Fibroblast of villous mesenchyme (primary cell): Measurements from ENCODE around the gene MAP3K10. TPM values are rescaled to one million over a fixed set of nuclear protein-coding genes. Genes with fewer than 3 reads are reported as not detected.

Source experiments
- DNase-seq: peaks from one replicate; pipeline ENCODE4 v3.0.0-alpha.2; 2010; ENCODE audit warnings: low read depth
- H3K4me3 ChIP-seq: 2 replicates; pipeline ENCODE4 v1.5.1; 2011; ENCODE audit warnings: low read depth, mild to moderate bottlenecking, low read length
- total RNA-seq: library from RNA; depleted of rRNA; stranded (reverse); fragments of >200 nt; gene quantifications from 2 replicates; pipeline ENCODE4 v1.2.3, GENCODE V29; 2012
- TF ChIP-seq, protein P1 (sequence below): IDR thresholded peaks from 2 replicates; pipeline ENCODE4 v1.5.1; 2012; ENCODE audit warnings: low read depth, mild to moderate bottlenecking, low read length; ENCODE audit not compliant: insufficient read depth

The MAP3K10 gene
- total RNA-seq, 1 donor: 8.6 TPM

DNA sequence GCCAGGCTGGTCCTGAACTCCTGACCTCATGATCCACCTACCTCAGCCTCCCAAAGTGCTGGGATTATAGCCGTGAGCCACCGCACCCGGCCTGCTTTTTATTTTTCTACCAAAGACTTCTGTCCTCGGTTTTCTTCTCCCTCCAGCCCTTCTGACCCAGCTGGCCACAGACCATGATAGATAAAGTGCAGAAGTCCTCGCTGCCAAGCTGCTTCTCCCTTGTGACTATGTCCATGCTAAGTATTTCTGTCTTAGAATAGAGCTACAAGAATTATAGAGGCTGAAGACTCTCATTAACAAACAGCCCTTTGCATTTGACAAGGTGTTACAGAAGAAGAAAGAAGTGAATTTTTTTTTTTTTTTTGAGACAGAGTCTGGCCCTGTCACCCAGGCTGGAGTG lies 15.4 kb upstream of the MAP3K10 start:
- TF ChIP-seq, protein P1, sequence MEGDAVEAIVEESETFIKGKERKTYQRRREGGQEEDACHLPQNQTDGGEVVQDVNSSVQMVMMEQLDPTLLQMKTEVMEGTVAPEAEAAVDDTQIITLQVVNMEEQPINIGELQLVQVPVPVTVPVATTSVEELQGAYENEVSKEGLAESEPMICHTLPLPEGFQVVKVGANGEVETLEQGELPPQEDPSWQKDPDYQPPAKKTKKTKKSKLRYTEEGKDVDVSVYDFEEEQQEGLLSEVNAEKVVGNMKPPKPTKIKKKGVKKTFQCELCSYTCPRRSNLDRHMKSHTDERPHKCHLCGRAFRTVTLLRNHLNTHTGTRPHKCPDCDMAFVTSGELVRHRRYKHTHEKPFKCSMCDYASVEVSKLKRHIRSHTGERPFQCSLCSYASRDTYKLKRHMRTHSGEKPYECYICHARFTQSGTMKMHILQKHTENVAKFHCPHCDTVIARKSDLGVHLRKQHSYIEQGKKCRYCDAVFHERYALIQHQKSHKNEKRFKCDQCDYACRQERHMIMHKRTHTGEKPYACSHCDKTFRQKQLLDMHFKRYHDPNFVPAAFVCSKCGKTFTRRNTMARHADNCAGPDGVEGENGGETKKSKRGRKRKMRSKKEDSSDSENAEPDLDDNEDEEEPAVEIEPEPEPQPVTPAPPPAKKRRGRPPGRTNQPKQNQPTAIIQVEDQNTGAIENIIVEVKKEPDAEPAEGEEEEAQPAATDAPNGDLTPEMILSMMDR: no peak
- no peak overlapping the region for H3K4me3 ChIP-seq
- no peak for DNase-seq

DNA sequence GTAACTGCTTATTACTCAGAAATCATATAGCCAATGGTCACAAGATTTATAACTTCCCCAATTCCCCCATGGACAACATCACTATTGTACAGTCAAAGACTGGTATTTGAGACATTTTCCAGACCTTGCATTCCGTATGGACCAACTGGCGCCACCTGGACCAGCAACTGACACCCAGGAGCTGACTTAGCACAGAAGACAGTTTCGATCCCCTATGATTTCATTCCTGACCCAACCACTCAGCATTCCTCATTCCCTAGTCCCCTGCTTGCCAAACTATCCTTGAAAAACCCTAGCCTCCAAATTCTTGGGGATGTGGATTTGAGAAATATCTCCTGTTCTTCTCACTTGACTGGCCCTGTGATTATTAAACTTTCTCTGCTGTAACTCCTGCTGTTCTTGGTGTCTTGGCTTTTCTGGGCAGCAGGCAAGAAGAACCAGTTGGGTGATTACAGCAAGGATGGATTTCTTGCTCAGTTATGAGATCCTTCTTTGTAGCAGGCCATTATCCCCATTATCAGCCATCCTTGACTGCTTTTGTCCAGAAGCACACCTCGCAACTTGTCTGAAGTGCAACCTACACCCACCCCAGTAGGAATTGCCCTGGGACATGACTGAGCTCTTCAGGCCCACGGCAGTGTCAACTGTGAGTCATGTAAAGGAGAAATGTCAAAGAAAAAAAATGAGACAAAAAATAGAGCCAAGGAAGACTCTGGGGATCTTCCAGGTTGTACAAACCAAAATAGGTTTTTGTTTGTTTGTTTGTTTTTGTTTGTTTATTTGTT lies 13.7 kb upstream of the MAP3K10 start:
- TF ChIP-seq, protein P1: no peak
- no peak overlapping the region for H3K4me3 ChIP-seq
- DNase-seq: no peak

DNA sequence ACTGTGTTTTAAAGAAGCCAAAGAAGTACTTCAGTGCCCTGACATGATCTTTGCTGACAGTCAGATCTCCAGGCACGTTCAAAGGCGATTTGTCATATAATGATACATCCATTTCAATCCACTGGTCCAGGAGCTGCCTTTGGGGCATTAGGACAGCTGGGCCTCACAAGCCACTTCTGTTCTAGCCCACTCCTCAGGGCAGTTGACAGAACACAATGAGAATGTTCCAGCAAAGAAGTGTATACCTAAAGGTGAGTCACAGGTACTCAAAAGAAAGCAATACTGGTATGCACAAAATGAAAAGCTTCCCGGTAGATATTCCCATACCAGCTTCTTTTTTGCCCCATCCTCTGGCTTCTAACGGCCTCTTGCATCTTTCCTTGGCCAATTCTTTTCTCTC lies 12.5 kb upstream of the MAP3K10 start:
- TF ChIP-seq, protein P1: no peak
- DNase-seq: no peak
- no peak overlapping the region for H3K4me3 ChIP-seq

DNA sequence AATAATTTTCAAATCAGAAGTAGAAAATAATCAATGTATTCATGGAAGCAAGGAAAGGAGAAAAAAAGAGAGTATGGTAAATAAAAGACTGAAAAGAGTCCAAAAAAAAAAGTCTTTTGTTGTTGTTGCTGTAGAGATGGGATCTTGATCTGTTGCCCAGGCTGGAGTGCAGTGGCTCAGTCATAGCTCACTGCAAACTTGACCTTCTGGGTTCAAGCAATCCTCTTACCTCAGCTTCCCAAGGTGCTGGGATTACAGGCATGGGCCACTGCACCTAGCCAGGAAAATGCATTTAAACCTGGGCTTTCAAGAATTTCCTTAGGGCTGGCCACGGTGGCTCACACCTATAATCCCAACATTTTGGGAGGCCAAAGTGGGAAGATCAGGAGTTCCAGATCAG lies 7.0 kb upstream of the MAP3K10 start:
- no peak for DNase-seq
- no peak overlapping the region for H3K4me3 ChIP-seq
- TF ChIP-seq, protein P1: no peak

DNA sequence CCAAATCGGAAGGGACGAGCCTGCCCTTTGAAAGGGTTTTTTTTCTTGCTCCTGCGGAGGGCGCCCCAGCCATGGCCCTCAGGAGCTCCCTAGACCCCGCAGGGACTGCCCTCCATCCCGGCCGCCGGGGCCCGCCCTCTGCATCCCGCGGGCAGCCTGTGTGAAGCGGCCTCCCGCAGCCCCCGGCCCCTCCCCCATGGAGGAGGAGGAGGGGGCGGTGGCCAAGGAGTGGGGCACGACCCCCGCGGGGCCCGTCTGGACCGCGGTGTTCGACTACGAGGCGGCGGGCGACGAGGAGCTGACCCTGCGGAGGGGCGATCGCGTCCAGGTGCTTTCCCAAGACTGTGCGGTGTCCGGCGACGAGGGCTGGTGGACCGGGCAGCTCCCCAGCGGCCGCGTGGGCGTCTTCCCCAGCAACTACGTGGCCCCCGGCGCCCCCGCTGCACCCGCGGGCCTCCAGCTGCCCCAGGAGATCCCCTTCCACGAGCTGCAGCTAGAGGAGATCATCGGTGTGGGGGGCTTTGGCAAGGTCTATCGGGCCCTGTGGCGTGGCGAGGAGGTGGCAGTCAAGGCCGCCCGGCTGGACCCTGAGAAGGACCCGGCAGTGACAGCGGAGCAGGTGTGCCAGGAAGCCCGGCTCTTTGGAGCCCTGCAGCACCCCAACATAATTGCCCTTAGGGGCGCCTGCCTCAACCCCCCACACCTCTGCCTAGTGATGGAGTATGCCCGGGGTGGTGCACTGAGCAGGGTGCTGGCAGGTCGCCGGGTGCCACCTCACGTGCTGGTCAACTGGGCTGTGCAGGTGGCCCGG lies 815 bp downstream of the MAP3K10 start:
- TF ChIP-seq, protein P1: no peak
- peak; percentile 9 for DNase-seq
- H3K4me3 ChIP-seq: peak overlapping the region; percentile 87

DNA sequence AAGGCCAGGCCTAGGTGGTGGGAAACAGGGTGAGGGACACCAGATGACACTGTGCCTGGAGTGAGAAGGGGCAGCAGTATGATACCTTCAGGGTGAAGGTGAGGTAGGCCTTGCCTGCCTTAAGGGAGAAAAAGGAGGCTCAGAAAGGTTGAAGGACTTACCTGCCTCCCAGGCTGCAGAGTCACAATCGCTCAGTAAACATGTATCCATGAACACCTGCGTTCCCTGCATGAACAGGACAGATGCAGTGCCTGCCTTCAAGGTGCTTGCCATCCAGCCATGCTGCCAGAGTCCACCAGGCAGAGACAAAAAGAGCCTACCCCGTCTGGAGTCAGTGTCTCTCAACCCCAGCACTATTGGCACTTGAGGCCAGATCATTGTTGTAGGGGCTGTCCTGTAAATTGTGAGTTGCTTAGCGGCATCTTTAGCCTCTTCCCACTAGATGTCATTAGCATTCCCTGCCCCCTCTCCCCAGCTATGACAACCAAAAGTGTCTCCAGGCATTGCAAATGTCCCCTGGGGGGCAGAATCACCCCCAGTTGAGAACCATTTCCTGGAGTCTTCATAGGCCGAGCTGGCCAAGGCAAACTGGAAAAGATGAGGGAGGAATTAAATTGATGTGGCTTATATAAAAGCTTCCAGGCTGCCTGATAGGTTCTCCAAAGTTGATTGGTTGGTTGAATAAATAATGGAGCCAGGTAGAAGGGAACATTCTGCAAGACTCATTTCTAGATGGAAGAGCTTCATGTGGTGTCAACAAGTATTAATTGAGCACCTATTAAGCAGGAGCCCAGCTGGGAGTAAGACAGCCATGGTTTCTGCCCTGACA lies 1.7 kb downstream of the MAP3K10 start:
- TF ChIP-seq, protein P1: no peak
- no peak overlapping the region for H3K4me3 ChIP-seq
- no peak for DNase-seq
